GM21515 (cell line): ENCODE data around the gene BRICD5.
"Not testable (repeated sequence)": the region's sequence is repeated elsewhere in the genome, so short reads cannot be mapped to it uniquely, and the experiment has no call there.

Source experiments
- ATAC-seq: cut with Tn5 transposase; IDR thresholded peaks from one replicate; pipeline ENCODE4 v1.9.1; 2021; ENCODE audit not compliant: unreplicated experiment

Gene BRICD5

DNA sequence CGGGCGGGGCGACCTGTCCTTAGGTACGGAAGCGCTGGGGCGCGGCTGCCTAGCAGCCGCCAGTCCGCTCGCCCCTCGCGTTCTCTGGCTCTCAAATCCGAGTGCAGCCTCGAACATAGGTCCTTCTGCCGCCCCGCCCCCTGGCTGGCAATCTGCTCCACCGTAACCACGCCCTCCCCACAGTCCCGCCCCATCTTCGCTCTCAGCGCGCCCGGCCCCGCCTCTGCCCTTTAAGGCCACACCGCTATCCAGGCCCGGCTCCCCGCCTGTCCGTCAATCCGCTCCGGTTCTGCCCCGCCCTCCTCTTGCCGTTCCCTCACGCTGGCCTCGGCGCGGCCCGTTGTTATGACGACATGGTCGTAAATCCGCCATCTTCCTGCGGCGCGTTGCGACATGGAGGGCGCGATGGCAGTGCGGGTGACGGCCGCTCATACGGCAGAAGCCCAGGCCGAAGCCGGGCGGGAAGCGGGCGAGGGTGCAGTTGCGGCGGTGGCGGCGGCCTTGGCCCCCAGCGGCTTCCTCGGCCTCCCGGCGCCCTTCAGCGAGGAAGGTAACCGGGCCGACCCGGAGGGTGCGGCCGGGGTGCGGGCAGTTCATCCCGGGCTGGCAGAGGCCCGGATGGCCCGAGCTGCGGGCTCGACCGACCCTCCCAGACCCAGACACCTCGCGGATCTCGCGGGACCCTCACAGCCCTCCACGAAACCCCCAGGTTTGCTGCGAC lies 12.7 kb upstream of the BRICD5 start, which contains the start of gene E4F1:
Gene E4F1 (plus strand): TSS at position 371 of the 721 bp plus-strand sequence. CDS start 23 bp downstream, at position 394.
- peak; percentile 92 for ATAC-seq

DNA sequence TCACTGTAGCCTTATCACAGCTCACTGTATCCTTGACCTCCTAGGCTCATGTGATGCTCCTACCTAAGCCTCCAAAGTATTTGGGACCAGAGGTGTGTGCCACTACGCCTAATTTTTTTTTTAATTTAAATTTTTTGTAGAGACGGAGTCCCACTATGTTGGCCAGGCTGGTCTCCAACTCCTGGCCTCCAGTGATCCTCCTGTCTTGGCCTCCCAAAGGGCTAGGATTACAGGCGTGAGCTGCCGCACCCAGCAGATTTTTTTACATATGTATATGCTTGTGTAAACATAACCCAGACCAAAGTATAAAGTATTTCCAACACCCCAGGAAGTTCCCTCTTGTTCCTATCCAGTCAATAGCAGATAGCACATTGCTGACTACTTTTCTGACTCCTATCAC lies 5.7 kb upstream of the BRICD5 start:
- ATAC-seq = no peak

DNA sequence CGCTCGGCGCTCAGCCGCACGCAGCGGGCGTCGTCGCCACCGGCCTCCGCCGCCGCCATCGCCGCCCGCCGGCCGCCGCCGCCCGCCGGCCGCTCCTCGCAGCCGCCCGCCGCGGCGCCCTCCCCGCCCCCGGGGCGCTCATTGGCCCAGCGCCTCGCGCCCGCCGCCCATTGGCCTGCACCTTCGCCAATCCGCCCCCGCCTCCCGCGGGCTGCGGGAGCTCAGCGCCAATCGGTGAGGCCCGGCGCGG lies 4.0 kb upstream of the BRICD5 start, which contains the start of gene PGP:
Gene PGP (minus strand): TSS at position 122 of the 250 bp plus-strand sequence. CDS start 63 bp downstream, at position 59.
- ATAC-seq = peak; percentile 78

DNA sequence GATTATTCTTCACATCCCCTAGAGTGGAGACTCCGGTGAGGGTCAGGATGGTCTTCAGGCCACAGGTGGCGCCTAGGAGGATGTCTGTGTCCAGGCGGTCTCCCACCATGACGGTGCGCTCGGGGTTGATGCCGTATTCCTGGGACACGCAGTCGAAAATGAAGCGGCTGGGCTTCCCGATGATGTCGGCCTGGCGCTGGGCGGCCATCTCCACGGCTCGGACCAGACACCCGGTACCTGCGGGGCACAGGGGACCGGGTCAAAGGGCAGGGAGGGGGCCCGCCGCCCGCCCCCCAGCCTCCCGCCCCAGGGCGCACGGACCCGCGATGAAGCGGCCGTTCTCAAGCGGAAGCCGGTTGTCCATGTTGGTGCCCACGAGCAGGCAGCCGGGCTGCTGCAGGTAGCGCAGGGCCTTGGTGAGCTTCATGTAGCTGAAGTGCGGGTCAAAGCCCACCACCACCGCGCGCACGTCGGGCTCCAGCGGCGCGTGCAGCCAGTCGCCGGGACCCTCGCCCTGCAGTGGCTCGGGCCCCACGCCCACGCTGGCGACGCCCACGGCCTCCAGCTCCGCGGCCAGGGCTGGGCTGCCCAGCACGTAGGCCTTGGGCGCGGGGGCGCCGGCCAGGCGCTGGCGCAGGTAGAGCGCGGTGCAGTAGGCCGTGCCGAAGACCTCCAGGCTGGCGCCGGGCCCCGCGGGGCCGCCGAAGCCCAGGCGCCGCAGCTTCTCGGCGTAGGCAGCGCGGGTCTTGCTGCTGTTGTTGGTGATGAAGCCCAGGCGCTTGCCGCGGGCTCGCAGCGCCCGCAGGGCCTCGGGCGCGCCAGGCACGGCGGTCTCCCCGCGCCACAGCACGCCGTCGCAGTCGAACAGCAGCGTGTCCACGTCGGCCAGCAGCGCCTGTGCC lies 3.4 kb upstream of the BRICD5 start:
- no peak for ATAC-seq

DNA sequence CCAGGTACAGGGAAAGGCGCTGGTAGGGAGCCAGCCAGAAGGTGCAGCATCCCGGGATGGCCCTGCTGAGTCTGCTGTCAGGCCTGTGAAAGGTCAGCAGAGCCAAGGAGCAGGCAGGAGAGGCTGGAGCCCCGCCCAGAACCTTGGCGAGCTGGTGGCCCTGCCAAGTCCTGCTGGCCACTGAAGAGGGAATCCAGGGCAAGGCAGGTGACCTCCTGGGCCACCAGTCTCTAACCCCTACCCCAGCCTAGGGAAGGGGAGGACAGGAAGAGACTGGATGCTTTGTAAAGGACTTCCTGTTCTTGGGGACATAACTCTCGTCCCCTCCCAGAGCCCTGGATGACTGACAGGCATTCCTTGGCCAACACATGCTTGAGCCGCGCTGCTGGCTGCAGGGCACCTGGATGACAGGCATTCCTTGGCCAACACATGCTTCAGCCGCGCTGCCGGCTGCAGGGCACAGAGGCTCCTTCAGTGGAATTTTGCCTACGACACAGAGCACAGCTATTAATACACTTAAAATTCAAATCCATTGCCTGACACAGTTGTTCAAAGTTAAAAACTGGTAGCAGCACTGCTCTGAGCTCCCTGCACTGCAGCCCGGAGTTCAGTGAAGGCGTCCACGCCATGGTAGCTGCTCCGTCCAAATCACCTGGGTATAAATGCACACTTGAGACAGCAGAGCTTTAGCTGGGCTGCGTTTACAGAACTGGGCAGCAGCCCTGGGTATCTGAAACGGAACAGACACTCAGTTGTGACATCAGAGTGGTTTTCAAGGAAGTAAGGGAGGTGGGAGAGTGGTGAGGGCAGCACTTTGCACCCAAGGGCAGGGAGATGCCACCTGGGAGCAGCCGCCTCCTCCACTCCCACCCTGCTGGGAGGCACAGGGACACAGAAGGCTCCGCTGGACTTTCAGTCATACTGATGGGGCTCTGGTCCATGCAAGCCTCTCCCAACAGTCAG lies 2.0 kb upstream of the BRICD5 start:
- ATAC-seq = no peak

DNA sequence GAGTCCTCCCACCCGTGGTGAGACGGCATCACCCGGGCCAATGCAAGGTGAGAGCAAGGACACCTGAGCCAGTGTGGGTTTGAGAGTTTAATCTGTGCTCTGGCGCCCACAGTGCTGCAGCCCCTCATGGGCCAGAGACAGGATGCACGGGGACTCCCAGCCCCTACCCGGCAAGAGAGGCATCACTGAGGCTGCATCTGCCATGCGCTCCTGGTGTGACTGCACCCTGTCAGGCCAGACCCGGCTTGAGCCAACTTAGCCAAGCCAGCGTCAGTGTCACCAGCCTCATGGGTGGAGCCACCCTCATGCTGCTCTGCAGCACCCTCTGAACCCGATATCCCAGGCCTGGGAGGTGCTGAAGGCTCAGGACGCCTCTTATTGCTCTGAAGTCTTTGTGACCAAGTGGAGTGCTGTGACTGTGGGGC lies 1.3 kb upstream of the BRICD5 start:
- no peak for ATAC-seq

DNA sequence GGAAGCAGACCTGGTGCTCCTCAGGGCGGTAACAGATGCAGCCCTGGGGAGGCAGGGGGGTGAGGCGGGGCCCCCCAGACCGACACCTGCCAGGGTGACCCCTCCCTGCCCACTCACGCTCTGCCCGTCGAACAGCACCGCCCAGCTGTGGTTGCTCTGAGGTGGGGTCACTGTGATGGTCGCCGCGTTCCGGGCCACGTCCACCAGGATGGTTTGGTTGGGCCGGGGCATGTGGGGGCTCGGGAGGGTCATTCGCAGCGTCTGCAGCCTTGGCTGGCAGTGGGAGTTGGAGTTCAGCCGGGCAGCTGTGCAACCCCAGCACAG lies 692 bp downstream of the BRICD5 start:
- no peak for ATAC-seq

DNA sequence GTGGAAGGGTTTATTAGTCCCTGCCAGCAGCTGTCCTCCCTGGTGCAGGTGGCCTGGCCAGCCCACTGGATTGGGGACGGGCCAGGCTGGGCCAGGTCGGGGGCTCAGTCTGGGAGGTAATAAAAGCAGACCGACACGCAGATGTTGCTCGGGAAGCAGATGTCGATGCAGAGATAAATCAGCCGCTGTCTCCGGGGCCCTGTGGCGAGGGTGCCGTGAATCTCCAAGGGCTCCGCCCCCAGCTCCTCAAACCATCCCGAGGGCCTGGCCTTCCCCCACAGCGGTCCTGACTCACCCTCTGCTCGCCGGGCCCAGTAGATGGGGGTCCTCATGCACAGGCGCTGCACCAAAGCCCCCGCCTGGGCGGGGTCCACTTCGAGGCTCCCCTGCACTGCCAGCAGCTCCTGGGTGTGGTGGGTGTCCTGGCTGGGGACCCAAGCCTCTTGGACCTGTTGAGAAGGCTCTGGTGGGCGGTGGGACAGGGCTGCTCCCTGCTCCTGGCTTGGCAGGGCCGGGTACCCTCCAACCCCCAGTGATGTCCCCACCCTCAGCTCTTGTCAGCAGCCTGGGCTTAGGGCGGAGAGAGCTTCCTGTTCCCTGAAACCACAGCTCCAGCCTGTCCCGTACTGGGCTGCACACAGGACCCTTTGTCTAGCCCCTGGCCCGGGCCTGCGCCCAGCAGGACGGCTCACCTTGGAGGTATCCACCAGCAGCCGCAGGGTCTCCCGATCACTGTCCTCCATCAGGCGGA lies 1.2 kb downstream of the BRICD5 start:
- ATAC-seq = no peak

DNA sequence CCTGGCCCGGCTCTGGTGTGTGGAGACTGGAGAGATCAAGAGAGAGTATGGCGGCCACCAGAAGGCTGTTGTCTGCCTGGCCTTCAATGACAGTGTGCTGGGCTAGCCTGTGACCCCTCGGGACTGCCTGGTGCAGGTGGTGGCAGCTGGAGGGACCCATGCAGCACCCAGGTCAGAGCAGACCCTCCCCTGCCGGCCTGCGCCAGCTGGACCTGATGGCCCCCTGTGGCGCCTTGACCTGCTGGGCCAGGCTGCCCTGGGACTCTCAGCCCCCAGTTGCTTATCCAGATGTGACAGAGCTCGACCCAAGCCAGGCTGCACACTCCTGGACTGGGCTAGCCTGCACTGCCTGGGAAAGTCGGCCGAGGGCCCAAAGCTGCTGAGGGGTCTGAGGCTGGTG lies 1.9 kb downstream of the BRICD5 start:
- ATAC-seq = no peak

DNA sequence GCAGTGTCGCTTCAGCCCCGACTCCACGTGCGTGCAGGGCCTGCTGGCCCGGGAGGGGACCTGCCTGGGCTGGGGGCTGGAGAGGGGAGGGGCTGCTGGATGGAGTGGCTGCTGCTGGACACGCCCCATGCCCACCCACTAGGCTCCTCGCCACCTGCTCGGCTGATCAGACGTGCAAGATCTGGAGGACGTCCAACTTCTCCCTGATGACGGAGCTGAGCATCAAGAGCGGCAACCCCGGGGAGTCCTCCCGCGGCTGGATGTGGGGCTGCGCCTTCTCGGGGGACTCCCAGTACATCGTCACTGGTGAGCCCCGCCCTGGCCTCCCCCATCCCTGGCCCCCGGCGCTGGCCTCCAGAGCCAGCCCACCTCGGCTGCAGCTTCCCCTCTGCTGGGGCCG lies 2.4 kb downstream of the BRICD5 start:
- ATAC-seq = no peak

DNA sequence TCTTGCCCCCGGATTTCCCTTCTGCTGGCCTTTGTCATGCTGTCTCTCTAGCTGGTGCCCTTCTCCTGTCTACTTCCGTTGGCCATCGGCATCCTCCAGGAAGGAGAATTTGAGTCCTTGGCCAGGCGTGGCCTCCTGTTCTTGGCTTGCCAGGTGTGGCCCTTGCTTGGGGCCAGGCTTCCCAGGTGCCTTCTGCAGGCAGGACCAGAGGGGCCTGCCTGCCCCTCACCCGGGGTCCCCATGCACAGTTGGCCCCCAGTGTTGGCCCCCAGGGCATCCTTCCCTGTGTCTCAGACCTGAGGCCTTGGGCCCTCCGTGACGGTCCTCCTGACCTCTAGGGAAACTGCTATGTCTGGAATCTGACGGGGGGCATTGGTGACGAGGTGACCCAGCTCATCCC lies 2.8 kb downstream of the BRICD5 start:
- ATAC-seq = no peak

DNA sequence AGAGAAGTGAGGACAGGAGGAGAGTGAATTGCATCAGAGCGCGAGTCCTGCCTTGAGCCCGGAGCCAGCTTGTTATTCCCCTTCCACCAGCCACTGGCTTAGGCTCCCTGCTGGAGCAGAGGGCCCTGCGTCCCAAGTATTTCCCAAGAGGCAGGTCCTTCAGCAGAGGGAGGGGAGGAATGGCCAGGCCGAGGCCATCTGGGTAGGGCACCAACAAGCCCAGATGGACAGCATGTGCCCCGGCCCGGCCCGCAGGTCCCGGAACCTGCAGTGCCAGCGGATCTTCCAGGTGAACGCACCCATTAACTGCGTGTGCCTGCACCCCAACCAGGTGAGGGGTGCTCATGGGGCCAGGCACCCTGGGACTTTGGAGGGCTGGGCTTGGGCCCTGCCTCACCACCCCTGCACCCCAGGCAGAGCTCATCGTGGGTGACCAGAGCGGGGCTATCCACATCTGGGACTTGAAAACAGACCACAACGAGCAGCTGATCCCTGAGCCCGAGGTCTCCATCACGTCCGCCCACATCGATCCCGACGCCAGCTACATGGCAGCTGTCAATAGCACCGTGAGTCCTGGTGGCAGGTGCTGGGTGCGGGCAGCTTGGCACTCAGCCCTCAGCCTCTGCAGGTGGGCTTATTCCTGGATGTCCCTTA lies 3.8 kb downstream of the BRICD5 start:
- no peak for ATAC-seq

DNA sequence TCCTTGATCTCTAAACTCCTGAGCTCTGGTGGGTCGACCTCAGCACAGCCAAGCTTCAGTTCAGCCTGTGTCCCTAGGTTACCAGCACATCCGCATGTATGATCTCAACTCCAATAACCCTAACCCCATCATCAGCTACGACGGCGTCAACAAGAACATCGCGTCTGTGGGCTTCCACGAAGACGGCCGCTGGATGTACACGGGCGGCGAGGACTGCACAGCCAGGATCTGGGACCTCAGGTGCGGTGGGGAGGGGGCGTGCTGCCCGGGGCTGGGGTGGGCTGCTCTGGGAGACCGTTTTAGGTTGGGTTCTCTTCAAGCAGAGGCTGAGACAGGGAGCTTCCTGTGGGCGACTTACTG lies 4.3 kb downstream of the BRICD5 start:
- no peak for ATAC-seq

DNA sequence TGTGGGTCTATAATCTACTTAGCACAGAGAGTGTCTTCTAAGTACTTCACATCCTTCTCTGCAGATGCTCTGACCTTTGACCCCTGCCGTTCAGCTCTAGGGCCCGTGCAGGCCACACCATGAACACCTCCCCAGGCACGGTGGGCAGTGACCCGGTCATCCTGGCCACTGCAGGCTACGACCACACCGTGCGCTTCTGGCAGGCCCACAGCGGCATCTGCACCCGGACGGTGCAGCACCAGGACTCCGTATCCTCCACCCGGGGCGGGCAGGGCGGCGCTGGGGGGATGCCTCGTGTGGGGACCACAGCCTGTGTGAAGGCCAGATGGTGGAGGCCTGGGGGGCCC lies 4.7 kb downstream of the BRICD5 start:
- ATAC-seq = peak; percentile 9

DNA sequence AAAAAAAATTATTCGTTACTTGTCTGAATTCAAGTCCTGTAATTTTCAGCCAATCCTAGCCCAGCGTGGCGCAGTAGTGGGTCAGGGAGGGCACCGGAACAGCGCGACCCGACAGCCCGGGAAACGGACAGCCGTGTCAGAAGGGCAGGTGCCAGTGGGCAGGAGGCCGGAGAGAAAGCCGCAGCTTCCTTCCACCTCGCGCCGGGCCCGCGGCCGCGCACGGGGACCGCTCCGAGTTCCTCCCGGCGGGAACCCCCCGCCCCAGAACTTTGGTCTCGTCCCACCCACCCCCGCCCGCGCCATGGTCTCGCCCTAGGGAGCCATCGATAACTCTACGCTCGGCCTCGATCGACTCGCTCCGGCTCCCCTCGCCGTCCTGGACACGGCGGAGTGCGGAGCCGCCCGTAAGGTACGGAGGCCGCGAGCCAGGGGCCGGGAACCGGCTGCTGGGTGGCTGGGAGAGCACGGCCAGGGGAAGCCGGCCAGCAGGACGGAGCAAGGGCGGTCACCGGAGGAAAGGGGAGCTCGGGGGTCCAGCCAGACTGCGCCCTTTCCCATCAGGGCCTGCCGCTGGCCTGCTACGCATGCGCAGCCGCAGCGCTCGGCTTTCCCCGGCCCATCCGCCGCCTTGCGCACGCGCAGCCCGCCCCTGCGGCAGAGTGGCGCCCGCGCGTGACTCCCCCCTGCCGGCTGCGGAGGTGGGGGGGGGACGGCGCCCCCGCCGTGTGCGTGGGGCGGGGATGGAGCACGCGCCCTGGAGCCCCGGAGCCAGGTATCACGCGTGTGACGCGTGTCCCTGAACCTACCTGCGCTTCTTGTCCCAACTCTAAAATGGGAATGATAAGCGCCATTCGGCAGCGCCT lies 5.3 kb downstream of the BRICD5 start, which contains the start of gene MLST8:
Gene MLST8 (plus strand): TSS at position 351 of the 863 bp plus-strand sequence. CDS start 632 bp downstream, outside the sequence.
- ATAC-seq = peak; percentile 63

DNA sequence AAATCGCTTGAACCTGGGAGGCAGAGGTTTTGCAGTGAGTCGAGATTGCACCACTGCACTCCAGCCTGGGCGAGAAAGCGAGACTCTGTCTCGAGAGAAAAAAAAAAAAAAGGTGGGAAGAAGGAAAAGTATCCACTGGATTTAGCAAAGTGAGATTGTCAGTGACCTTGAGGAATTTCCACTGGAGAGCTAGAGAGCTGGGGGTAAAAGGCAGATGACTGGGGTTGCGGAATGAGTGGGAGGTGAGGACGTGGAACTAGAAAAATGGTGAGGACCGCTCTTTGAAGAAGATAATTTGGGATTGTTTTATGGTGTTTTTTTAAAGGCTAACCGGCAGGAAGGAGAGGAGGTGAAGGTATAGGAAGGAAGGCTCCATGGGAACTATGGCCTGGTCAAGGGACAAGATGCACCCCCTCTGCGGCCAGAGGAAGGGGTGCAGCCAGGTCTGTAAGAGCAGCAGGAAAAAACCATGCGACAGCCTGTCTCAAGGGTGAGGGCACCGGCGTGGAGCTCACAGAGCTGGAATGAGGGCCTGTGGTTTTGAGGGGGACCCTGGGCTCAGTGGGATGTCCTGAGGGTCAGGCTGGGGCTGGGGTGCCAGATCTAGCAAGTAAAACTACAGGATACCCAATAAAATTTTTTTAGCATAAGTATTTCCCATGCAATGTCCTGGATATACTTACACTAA lies 6.1 kb downstream of the BRICD5 start:
- peak; percentile 13 for ATAC-seq

DNA sequence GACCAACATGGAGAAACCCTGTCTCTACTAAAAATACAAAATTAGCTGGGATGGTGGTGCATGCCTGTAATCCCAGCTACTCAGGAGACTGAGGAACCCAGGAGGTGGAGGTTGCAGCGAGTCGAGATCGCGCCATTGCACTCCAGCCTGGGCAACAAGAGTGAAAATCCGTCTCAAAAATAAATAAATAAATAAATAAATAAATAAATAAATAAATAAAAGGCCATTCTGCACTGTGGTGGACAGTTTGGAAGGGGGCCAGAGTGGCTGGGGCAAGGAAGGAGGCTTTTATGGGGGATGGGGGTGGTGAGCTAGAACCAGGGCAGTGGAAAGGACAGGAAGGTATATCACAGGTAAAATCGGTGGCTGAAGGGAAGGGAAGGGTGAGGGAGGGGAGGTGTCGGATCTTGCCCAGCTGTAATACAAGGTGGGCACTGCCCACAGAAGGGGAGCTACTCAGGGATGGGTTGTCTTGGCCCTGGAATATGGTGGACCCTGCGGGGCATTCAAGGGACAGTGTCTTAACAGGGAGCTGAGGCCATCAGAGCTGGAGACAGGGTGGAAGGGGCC lies 7.5 kb downstream of the BRICD5 start:
- ATAC-seq = not testable (repeated sequence)

DNA sequence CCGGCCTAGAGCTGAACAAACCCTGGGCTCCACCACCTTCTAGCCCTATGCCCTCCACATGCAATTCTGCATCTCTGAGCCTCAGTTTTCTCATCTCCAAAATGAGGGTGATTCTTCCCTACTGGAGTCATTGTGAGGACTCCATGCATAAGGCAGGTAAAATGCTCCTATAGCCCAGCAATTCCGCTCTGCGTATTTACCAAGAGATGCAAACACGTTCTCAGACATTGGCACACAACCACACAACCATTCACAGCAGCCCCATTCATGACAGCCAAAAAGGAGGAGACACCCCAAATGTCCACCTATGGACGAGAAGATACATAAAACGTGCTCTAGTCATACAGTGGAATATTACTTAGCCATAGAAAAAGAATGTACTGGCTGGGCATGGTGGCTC lies 10.3 kb downstream of the BRICD5 start:
- no peak for ATAC-seq
